DMS 273 treated with DMSO at 0.1 percent for 48 hours (cell line): ENCODE results near the gene EEIG1.

Experiments
- DNase-seq: peaks from one replicate; lab custom pipeline; 2025; lab: John Stamatoyannopoulos, UW

EEIG1 gene

GRCh38 chr9:127941062-127941960 lies 39.5 kb downstream of the EEIG1 start:
- DNase-seq: no peak

- DNase-seq: no peak
Measured at GRCh38 chr9:127940593-127940992, 40.2 kb downstream of the EEIG1 start.

GRCh38 chr9:127938298-127938690 lies 42.5 kb downstream of the EEIG1 start:
- DNase-seq: no peak

GRCh38 chr9:127937388-127938297 lies 43.1 kb downstream of the EEIG1 start, which contains the start of gene DPM2:
TSS of gene DPM2 (minus strand) at chr9:127937854. CDS start at chr9:127937820, 34 bp downstream.
- DNase-seq: peak; percentile 44

- no peak for DNase-seq
Measured at GRCh38 chr9:127937056-127937387, 43.8 kb downstream of the EEIG1 start.

GRCh38 chr9:127936347-127936852 lies 44.4 kb downstream of the EEIG1 start:
- no peak for DNase-seq

- no peak for DNase-seq
Measured at GRCh38 chr9:127935765-127936221, 45.0 kb downstream of the EEIG1 start.

GRCh38 chr9:127934986-127935385 lies 45.8 kb downstream of the EEIG1 start:
- DNase-seq: no peak

- no peak for DNase-seq
Measured at GRCh38 chr9:127934248-127934647, 46.5 kb downstream of the EEIG1 start.

GRCh38 chr9:127931092-127931881 lies 49.5 kb downstream of the EEIG1 start:
- no peak for DNase-seq
